Measurements from ENCODE around the gene APLNR. TPM values are rescaled to one million over a fixed set of nuclear protein-coding genes. Genes with fewer than 3 reads are reported as not detected.
A peak's percentile ranks its signal among the peaks of the same experiment; 100 is the strongest.

Gene APLNR
- total and polyA plus RNA-seq, 2 of the 8 experiments (the other 6 are each of a cell fraction or from before 2014, with no cell fraction given): 0.80 TPM; not detected in 1

GRCh38 chr11:57214098-57214417, 23.0 kb downstream of the APLNR start:
- Histone ChIP-seq H4K8ac (ENCODE audit: extremely low read depth, insufficient read depth, low read length) (no peak overlapping the region), H3K23me2 (ENCODE audit: low read depth, low read length) (peaks cover 8% of the 10 kb centered on the region; the same call in 1 of the 2 replicates), H2BK20ac (ENCODE audit: low read length) (peak overlapping the region; percentile 97), H2AFZ (ENCODE audit: low read length) (no peak overlapping the region), H3K4ac (replicated peaks; ENCODE audit: insufficient read length, low read depth, low read length) (no peak overlapping the region), H4K20me1 (replicated peaks in 1 of 2; ENCODE audit: control insufficient read depth in 1 of 2, insufficient read depth in 2 of 2, low read length in 2 of 2) (no peaks in the 10 kb centered on the region), H2BK15ac (ENCODE audit: low read length) (peak overlapping the region; percentile 99; the same call in 1 of the 2 replicates), H3K14ac (ENCODE audit: insufficient read length) (no peak overlapping the region), H3K27ac (ENCODE audit: low read depth, low read length) (no peak overlapping the region), H2BK120ac (replicated peaks; ENCODE audit: low read depth, low read length) (no peak overlapping the region), H3K4me3 (ENCODE audit: extremely low read depth in 1 of 4, insufficient read depth in 2 of 4, low read depth in 3 of 4, low read length in 4 of 4) (no peak overlapping the region), H3K36me3 (ENCODE audit: control insufficient read depth in 2 of 4, insufficient read depth in 4 of 4, low read length in 3 of 4) (no peaks in the 10 kb centered on the region), H4K5ac (ENCODE audit: insufficient read length, low read depth, low read length) (no peak overlapping the region), H3K56ac (replicated peaks; ENCODE audit: insufficient read length, low read depth, low read length) (no peak overlapping the region), H4K91ac (replicated peaks; ENCODE audit: insufficient read length, low read length) (peak overlapping the region; percentile 76), H3K9me3 (ENCODE audit: insufficient read depth in 2 of 2, low read depth in 1 of 2, low read length in 1 of 2) (no peaks in the 10 kb centered on the region), H3K4me1 (replicated peaks in 1 of 4; ENCODE audit: control insufficient read depth in 3 of 4, insufficient read depth in 4 of 4, low read length in 3 of 4) (peaks cover 4 to 14% (median 11%) of the 10 kb centered on the region in 4 experiments; a peak in 6 of 7 replicates), H3K79me2 (ENCODE audit: control insufficient read depth in 1 of 2, insufficient read depth in 2 of 2, low read length in 2 of 2) (no peaks in the 10 kb centered on the region), H2BK12ac (ENCODE audit: low read depth, low read length) (peak overlapping the region; percentile 98), H3K27me3 (replicated peaks in 1 of 4; ENCODE audit: control insufficient read depth in 3 of 4, extremely low read depth in 1 of 4, insufficient read depth in 3 of 4, low read length in 3 of 4) (no peaks in the 10 kb centered on the region), H3K79me1 (ENCODE audit: low read depth, low read length) (no peaks in the 10 kb centered on the region), H3K23ac (ENCODE audit: insufficient read length) (no peak overlapping the region), H2AK5ac (ENCODE audit: low read depth, low read length) (peak overlapping the region; percentile 97), H3K18ac (ENCODE audit: extremely low read depth, low read length) (peak overlapping the region; percentile 2), H3K4me2 (ENCODE audit: insufficient read depth in 1 of 2, low read depth in 2 of 2, low read length in 2 of 2) (peak overlapping the region; percentile 60 to 90; a peak in 3 of 4 replicates), H2BK5ac (ENCODE audit: low read depth, low read length) (peak overlapping the region; percentile 88; the same call in 1 of the 2 replicates), H3K9ac (replicated peaks in 1 of 4; ENCODE audit: extremely low read depth in 1 of 4, low read depth in 3 of 4, low read length in 3 of 4) (no peak overlapping the region)
- WGBS, 2 experiments (ENCODE audit: extremely low coverage in 1 of 2, insufficient coverage in 1 of 2, insufficient read length in 1 of 2, insufficient replicate concordance in 2 of 2, low coverage in 1 of 2, low lambda C conversion rate in 2 of 2, missing lambda C conversion rate in 1 of 2): 90% methylated on average over 2 of the region's 2 CpGs; no CpG with 5 or more reads in 1 of the 2 experiments
- FAIRE-seq (no peak), DNase-seq (ENCODE audit: low read depth in 1 of 2, low spot score in 2 of 2) (no peak)
- ChIA-PET POLR2A (ENCODE audit: partially characterized antibody) (interaction anchor here (1.5 kb wide), 1 partner anchor 33 kb away, joined by 5 read pairs; the partner anchor contains the start of gene LRRC55), CTCF (ENCODE audit: partially characterized antibody) (interaction anchor here (3.1 to 6.4 kb wide), 2 partner anchors 11 to 35 kb away, joined by 16 to 37 read pairs; no protein-coding TSS in a partner anchor)
- TF ChIP-seq HDAC6 (IDR thresholded peaks at IDR 0.05; ENCODE audit: low read depth, low read length) (no peak), SP4 (IDR thresholded peaks at IDR 0.05; ENCODE audit: low read length) (no peak), SIX5 (IDR thresholded peaks at IDR 0.05; ENCODE audit: low read depth, low read length) (no peak), KDM5A (IDR thresholded peaks at IDR 0.05; ENCODE audit: low read length) (no peak), MAFK (IDR thresholded peaks at IDR 0.05; ENCODE audit: low read depth, low read length) (no peak), POLR2AphosphoS5 (IDR thresholded peaks at IDR 0.05; ENCODE audit: low read depth, low read length) (no peak)
